HL-60 (cell line): ENCODE results near the gene DUSP1.
A peak's percentile ranks its signal among the peaks of the same experiment; 100 is the strongest.

Experiments used
- DNase-seq, 2 experiments: peaks; one replicate each; pipeline ENCODE4 v3.0.0-alpha.2; 2010 to 2020; ENCODE audit warnings: low read depth in 1 of 2, low spot score in 1 of 2
- H3K27ac ChIP-seq: fragments of 250-450 bp; sonication (Bioruptor Pico); replicated peaks from 2 replicates; pipeline ENCODE4 v1.5.1; 2020; ENCODE audit warnings: mild to moderate bottlenecking, moderate library complexity
- H3K27me3 ChIP-seq: fragments of 250-450 bp; sonication (Bioruptor Pico); 2 replicates; pipeline ENCODE4 v1.5.1; 2021; ENCODE audit warnings: mild to moderate bottlenecking, moderate library complexity; ENCODE audit not compliant: insufficient read depth, poor library complexity, severe bottlenecking
- H3K4me3 ChIP-seq: replicated peaks from 2 replicates; pipeline ENCODE4 v1.5.1; 2011; ENCODE audit warnings: mild to moderate bottlenecking, control low read depth, low read length; ENCODE audit not compliant: insufficient read depth
- CTCF ChIP-seq: IDR thresholded peaks from one replicate; pipeline ENCODE4 v1.5.1; 2011; ENCODE audit warnings: low read length, control low read depth, inconsistent platforms; ENCODE audit not compliant: insufficient read depth
- GABPA ChIP-seq: IDR thresholded peaks from 2 replicates; pipeline ENCODE4 v1.6.1; 2012; ENCODE audit warnings: low read depth
- POLR2AphosphoS5 ChIP-seq: IDR thresholded peaks from 2 replicates; pipeline ENCODE4 v1.6.1; 2012; ENCODE audit warnings: low read depth
- SPI1 ChIP-seq: IDR thresholded peaks from 2 replicates; pipeline ENCODE4 v1.6.1; 2012; ENCODE audit warnings: low read depth, mild to moderate bottlenecking, borderline replicate concordance
- long read RNA-seq: library from polyadenylated mRNA; unstranded; transcript quantifications from one replicate; pipeline ENCODE4 v2.0.0, GENCODE V29; 2020
- TF ChIP-seq, protein P1 (sequence below): IDR thresholded peaks from 2 replicates; pipeline ENCODE4 v1.6.1; 2012; ENCODE audit warnings: low read depth; ENCODE audit not compliant: insufficient replicate concordance

DUSP1 gene, protein sequence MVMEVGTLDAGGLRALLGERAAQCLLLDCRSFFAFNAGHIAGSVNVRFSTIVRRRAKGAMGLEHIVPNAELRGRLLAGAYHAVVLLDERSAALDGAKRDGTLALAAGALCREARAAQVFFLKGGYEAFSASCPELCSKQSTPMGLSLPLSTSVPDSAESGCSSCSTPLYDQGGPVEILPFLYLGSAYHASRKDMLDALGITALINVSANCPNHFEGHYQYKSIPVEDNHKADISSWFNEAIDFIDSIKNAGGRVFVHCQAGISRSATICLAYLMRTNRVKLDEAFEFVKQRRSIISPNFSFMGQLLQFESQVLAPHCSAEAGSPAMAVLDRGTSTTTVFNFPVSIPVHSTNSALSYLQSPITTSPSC
- long read RNA-seq, transcript DUSP1-201 (4 exons, 2,019 nt), result major isoform, 30 of 30 reads
- long read RNA-seq, partial matches to known transcripts, result 0 of 30 reads
- long read RNA-seq, other reads (novel, unspliced or antisense), result 0 of 30 reads

DNA sequence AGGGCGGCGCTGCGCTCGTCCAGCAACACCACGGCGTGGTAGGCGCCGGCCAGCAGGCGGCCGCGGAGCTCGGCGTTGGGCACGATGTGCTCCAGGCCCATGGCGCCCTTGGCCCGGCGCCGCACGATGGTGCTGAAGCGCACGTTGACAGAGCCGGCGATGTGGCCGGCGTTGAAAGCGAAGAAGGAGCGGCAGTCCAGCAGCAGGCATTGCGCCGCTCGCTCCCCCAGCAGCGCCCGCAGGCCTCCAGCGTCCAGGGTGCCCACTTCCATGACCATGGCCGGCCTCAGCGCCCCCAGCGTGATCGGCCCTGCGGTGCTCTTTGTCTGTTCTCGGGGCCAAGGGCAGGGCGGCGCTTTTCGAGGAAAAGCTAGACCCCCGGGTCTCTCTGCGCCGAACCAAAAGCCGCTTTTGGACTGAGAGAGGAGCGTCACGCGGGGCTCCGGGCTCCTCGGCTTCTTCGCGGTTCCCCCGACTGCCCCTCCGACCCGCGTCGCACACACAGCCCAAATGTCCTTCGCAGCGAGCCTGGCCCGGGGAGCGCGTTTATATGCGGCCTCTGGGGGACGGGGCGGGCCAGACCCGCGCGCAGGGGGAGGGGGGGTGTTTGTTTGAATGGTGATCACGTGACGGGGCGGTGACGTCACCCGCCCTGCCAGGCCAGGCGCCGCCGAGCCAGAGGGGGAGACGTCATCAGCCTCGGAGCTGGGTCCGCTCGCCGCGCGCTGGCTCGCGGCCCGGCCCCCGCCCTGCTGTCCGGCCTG is at the start of gene DUSP1:
Gene DUSP1 (minus strand): TSS at position 521 of the 764 bp plus-strand sequence. CDS start 243 bp downstream, at position 278.
- Histone ChIP-seq H3K4me3 (peak within 1 kb of the TSS; percentile 46), H3K27ac (peak within 1 kb of the TSS; percentile 84), H3K27me3 (peaks cover 27% of the 10 kb centered on the region)
- TF ChIP-seq CTCF, result peak; percentile 18
- TF ChIP-seq, protein P1, sequence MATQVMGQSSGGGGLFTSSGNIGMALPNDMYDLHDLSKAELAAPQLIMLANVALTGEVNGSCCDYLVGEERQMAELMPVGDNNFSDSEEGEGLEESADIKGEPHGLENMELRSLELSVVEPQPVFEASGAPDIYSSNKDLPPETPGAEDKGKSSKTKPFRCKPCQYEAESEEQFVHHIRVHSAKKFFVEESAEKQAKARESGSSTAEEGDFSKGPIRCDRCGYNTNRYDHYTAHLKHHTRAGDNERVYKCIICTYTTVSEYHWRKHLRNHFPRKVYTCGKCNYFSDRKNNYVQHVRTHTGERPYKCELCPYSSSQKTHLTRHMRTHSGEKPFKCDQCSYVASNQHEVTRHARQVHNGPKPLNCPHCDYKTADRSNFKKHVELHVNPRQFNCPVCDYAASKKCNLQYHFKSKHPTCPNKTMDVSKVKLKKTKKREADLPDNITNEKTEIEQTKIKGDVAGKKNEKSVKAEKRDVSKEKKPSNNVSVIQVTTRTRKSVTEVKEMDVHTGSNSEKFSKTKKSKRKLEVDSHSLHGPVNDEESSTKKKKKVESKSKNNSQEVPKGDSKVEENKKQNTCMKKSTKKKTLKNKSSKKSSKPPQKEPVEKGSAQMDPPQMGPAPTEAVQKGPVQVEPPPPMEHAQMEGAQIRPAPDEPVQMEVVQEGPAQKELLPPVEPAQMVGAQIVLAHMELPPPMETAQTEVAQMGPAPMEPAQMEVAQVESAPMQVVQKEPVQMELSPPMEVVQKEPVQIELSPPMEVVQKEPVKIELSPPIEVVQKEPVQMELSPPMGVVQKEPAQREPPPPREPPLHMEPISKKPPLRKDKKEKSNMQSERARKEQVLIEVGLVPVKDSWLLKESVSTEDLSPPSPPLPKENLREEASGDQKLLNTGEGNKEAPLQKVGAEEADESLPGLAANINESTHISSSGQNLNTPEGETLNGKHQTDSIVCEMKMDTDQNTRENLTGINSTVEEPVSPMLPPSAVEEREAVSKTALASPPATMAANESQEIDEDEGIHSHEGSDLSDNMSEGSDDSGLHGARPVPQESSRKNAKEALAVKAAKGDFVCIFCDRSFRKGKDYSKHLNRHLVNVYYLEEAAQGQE, result no peak
- DNase-seq, result peak; percentile 82 to 85

- Histone ChIP-seq H3K27me3 (no peaks in the 10 kb centered on the region), H3K27ac (no peak overlapping the region), H3K4me3 (no peak overlapping the region)
- TF ChIP-seq POLR2AphosphoS5, result no peak
- no peak for TF ChIP-seq GABPA
- no peak for TF ChIP-seq SPI1
- no peak for TF ChIP-seq CTCF
- TF ChIP-seq, protein P1, result no peak
- DNase-seq, result no peak
These were observed 49.2 kb upstream of the DUSP1 start for GRCh38 chr5:172820046-172820767.

GRCh38 chr5:172819569-172819968 is 48.6 kb upstream of the DUSP1 start:
- H3K27me3 ChIP-seq, result no peaks in the 10 kb centered on the region
- no peak for DNase-seq
- no peak overlapping the region for H3K27ac ChIP-seq
- TF ChIP-seq POLR2AphosphoS5 (no peak), CTCF (no peak), GABPA (no peak), SPI1 (no peak)
- TF ChIP-seq, protein P1, result no peak
- H3K4me3 ChIP-seq, result no peak overlapping the region
